ENCODE measurements around the gene ZNF556.

ZNF556 gene

GRCh38 chr19:2896694-2897093, 29.6 kb downstream of the ZNF556 start:
- no peak for ATAC-seq
- no peak for TF ChIP-seq ARNTL (CRISPR knock-in tag; IDR thresholded peaks at IDR 0.05; ENCODE audit: borderline replicate concordance, low read depth)
- TF ChIP-seq BACH2 (CRISPR knock-in tag; IDR thresholded peaks at IDR 0.05; ENCODE audit: borderline replicate concordance) = no peak
- TF ChIP-seq ZFP30 (CRISPR knock-in tag; IDR thresholded peaks at IDR 0.05) = no peak
- TF ChIP-seq OSR1 (CRISPR knock-in tag; IDR thresholded peaks at IDR 0.05) = no peak
- no peak for TF ChIP-seq CSRNP3 (CRISPR knock-in tag; IDR thresholded peaks at IDR 0.05)
- TF ChIP-seq ZNF70 (CRISPR knock-in tag; IDR thresholded peaks at IDR 0.05) = no peak
- TF ChIP-seq PATZ1 (CRISPR knock-in tag; IDR thresholded peaks at IDR 0.05; ENCODE audit: borderline replicate concordance) = no peak
- TF ChIP-seq ZNF8 (CRISPR knock-in tag; IDR thresholded peaks at IDR 0.05) = no peak
- TF ChIP-seq TSHZ2 (CRISPR knock-in tag; IDR thresholded peaks at IDR 0.05) = no peak
- no peak for TF ChIP-seq PPARA (CRISPR knock-in tag; IDR thresholded peaks at IDR 0.05; ENCODE audit: borderline replicate concordance)
- no peak for TF ChIP-seq ESRRG (CRISPR knock-in tag; IDR thresholded peaks at IDR 0.05)
- TF ChIP-seq TOX (CRISPR knock-in tag; IDR thresholded peaks at IDR 0.05; ENCODE audit: borderline replicate concordance) = no peak
- TF ChIP-seq CREB5 (CRISPR knock-in tag; IDR thresholded peaks at IDR 0.05; ENCODE audit: low read depth) = no peak
- TF ChIP-seq SNAI2 (CRISPR knock-in tag; IDR thresholded peaks at IDR 0.05) = no peak
- TF ChIP-seq ZFP3 (CRISPR knock-in tag; IDR thresholded peaks at IDR 0.05) = no peak
- TF ChIP-seq ZNF565 (CRISPR knock-in tag; conservative IDR thresholded peaks at IDR 0.05; ENCODE audit: low read depth) = no peak
- TF ChIP-seq RARB (CRISPR knock-in tag; IDR thresholded peaks at IDR 0.05) = no peak
- no peak for TF ChIP-seq CSDC2 (CRISPR knock-in tag; IDR thresholded peaks at IDR 0.05)

GRCh38 chr19:2900296-2901252, 33.4 kb downstream of the ZNF556 start, which contains the start of gene ZNF57:
Gene ZNF57 (plus strand): TSS chr19:2900928. CDS start chr19:2901046, 118 bp downstream.
- TF ChIP-seq ZNF70 (CRISPR knock-in tag; IDR thresholded peaks at IDR 0.05) = no peak
- TF ChIP-seq OSR1 (CRISPR knock-in tag; IDR thresholded peaks at IDR 0.05) = no peak
- no peak for TF ChIP-seq ZFP30 (CRISPR knock-in tag; IDR thresholded peaks at IDR 0.05)
- TF ChIP-seq ARNTL (CRISPR knock-in tag; IDR thresholded peaks at IDR 0.05; ENCODE audit: borderline replicate concordance, low read depth) = peak; percentile 82; the same call in 1 of the 2 replicates
- TF ChIP-seq TSHZ2 (CRISPR knock-in tag; IDR thresholded peaks at IDR 0.05) = peak; percentile 71; the same call in 1 of the 2 replicates
- ATAC-seq = peak; percentile 98
